RKO (cell line): ENCODE data around the gene NAA50.

Experiments used
- DNase-seq: peaks from one replicate; pipeline ENCODE4 v3.0.0-alpha.2; 2016; ENCODE audit warnings: low spot score

The NAA50 gene

GRCh38 chr3:113685956-113686721, 59.9 kb downstream of the NAA50 start:
- DNase-seq: no peak

GRCh38 chr3:113685124-113685523, 60.9 kb downstream of the NAA50 start:
- no peak for DNase-seq

- no peak for DNase-seq
Measured at GRCh38 chr3:113684271-113684819, 61.7 kb downstream of the NAA50 start.

GRCh38 chr3:113678773-113679172, 67.3 kb downstream of the NAA50 start:
- no peak for DNase-seq

- DNase-seq: no peak
Measured at GRCh38 chr3:113677737-113678136, 68.3 kb downstream of the NAA50 start.

- no peak for DNase-seq
Measured at GRCh38 chr3:113676261-113676660, 69.8 kb downstream of the NAA50 start.

GRCh38 chr3:113673593-113673992, 72.5 kb downstream of the NAA50 start:
- DNase-seq: no peak

GRCh38 chr3:113668015-113668414, 78.0 kb downstream of the NAA50 start:
- no peak for DNase-seq
